Measurements from ENCODE around the gene CTNNA3. TPM values are rescaled to one million over a fixed set of nuclear protein-coding genes. Genes with fewer than 3 reads are reported as not detected.

The CTNNA3 gene
- total RNA-seq, 2 experiments from 2014 or later, result not detected

DNA sequence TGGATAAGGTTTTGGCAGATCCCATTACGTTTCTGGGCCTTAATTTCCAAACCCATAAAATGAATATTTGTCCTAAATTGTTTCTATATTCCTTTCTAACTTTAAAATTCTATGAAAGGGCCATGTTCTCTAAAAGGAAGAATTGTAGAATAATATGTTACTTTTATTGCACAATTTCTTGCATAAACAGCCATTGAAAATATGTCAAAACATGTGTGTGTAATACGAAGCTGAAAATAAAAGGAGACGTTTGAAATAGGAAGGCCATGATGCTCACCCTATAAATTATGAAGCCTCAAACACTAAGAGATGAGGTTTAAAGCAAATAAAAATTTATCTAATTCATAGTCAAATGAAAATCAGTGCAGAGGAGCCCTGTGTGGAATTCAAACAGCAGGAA lies 915.2 kb downstream of the CTNNA3 start:
- H3K27ac Mint-ChIP-seq, result no peak overlapping the region
- no peaks in the 10 kb centered on the region for H3K4me1 Mint-ChIP-seq (ENCODE audit: low read depth)
- H3K36me3 Mint-ChIP-seq (ENCODE audit: low read depth), result no peaks in the 10 kb centered on the region
- no peaks in the 10 kb centered on the region for H3K9me3 Mint-ChIP-seq
- intact Hi-C loops (cut with micrococcal nuclease), result no loop called here
- CTCF ChIA-PET, result no interaction called here
- DNase-seq, result no peak
- no peaks in the 10 kb centered on the region for H3K27me3 Mint-ChIP-seq (ENCODE audit: low read depth)
- H3K4me3 Mint-ChIP-seq, result no peak overlapping the region

- Mint-ChIP-seq H3K9me3 (no peaks in the 10 kb centered on the region), H3K36me3 (ENCODE audit: low read depth) (no peaks in the 10 kb centered on the region), H3K27ac (no peak overlapping the region), H3K4me1 (ENCODE audit: low read depth) (no peaks in the 10 kb centered on the region), H3K4me3 (no peak overlapping the region), H3K27me3 (ENCODE audit: low read depth) (no peaks in the 10 kb centered on the region)
- intact Hi-C loops (cut with micrococcal nuclease), result no loop called here
- CTCF ChIA-PET, result no interaction called here
- no peak for DNase-seq
These were observed 917.6 kb downstream of the CTNNA3 start for GRCh38 chr10:66778351-66778750.

DNA sequence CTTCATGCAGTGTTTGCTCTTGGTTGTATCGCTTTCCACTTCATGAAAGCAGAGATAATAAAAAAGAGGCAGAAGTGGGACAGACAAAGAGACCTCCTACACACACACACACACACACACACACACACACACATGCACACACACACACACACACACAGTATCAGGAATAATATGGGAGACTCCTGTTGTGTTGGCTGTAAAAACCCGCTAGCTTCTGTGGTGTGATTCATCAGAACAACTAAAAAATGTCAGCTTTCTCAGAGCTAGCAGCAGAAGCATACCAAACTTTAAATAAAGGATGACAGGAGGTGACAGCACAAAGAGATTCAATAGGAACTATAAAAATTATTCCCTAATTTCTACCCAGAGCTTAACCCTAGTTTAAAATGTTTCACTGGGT lies 918.3 kb downstream of the CTNNA3 start:
- CTCF ChIA-PET, result no interaction called here
- Mint-ChIP-seq H3K4me1 (ENCODE audit: low read depth) (no peaks in the 10 kb centered on the region), H3K27me3 (ENCODE audit: low read depth) (no peaks in the 10 kb centered on the region), H3K4me3 (no peak overlapping the region), H3K9me3 (no peaks in the 10 kb centered on the region), H3K36me3 (ENCODE audit: low read depth) (no peaks in the 10 kb centered on the region), H3K27ac (no peak overlapping the region)
- no peak for DNase-seq
- intact Hi-C loops (cut with micrococcal nuclease), result no loop called here

DNA sequence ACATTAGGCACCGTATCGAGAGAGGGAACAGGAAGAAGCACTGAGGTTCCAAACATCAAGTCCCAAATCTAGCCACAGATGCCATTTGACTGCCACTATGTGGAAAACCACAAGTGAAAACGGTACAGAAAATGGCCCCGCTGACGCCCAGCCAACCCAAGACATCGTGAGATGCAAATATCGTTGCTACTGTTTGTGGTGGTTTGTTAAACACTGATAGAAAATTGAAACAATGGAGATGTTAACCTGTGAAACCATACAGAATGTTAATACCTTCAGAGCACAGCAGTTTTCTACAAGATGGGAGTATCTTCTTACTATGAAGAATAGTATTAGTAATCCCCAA lies 922.5 kb downstream of the CTNNA3 start:
- H3K4me1 Mint-ChIP-seq (ENCODE audit: low read depth), result no peaks in the 10 kb centered on the region
- no peaks in the 10 kb centered on the region for H3K27me3 Mint-ChIP-seq (ENCODE audit: low read depth)
- H3K36me3 Mint-ChIP-seq (ENCODE audit: low read depth), result no peaks in the 10 kb centered on the region
- H3K9me3 Mint-ChIP-seq, result no peaks in the 10 kb centered on the region
- no peak overlapping the region for H3K27ac Mint-ChIP-seq
- intact Hi-C loops (cut with micrococcal nuclease), result no loop called here
- H3K4me3 Mint-ChIP-seq, result no peak overlapping the region
- CTCF ChIA-PET, result no interaction called here
- DNase-seq, result no peak

GRCh38 chr10:66772548-66773471 lies 923.2 kb downstream of the CTNNA3 start:
- Mint-ChIP-seq H3K9me3 (no peaks in the 10 kb centered on the region), H3K4me3 (no peak overlapping the region)

DNA sequence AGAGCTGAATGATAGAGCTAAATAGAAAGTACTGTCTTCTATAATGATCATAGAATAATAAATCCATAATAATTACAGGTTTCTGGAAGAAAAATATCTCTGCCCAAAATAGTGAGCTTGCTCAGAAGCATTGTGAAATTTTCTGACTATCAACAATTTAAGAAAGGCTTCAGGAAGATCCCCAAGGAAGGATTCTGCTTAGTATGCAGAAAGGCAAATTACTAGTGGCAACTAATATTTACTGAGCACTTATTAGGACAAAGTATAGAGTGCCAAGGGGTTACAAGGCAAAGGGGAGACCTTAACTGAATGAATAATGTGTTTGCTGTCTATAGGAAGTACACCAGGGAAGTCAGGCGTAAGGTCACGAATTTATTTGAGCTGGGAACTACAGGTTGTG lies 928.3 kb downstream of the CTNNA3 start:
- H3K4me3 Mint-ChIP-seq, result no peak overlapping the region

More at GRCh38 chr10:66772548-66773471, 923.2 kb downstream of the CTNNA3 start:
- DNase-seq, result no peak
- no peak overlapping the region for H3K27ac Mint-ChIP-seq
- CTCF ChIA-PET, result interaction anchor here (0.5 kb wide), 1 partner anchor 924 kb away, joined by 5 read pairs; no protein-coding TSS in a partner anchor
- no peaks in the 10 kb centered on the region for H3K4me1 Mint-ChIP-seq (ENCODE audit: low read depth)
- intact Hi-C loops (cut with micrococcal nuclease), result no loop called here
- H3K36me3 Mint-ChIP-seq (ENCODE audit: low read depth), result no peaks in the 10 kb centered on the region
- H3K27me3 Mint-ChIP-seq (ENCODE audit: low read depth), result no peaks in the 10 kb centered on the region

DNA sequence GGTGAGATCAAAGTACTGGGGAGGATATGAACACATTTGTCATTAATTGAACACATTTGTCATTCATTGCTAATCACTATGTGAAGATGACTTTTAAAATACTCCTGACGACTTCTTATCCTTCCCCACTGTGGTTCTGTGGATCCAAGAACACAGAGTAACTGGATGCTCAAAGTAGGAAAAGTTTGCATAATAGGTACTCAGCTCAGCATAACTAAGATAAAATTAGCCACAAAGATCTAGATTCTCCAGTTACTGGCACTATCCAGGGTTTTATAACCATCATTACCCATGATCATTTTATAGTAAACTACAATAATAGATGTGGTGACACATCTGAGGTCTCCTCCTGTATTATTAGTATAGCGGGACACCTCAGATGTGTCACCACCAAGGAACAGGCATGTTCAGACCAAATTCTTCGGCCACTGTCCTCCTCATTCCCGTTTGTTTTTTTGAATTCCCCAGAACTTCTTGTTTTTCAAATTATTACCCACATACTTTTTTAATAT lies 933.7 kb downstream of the CTNNA3 start:
- intact Hi-C loops (cut with micrococcal nuclease), result no loop called here

More for the DNA sequence above, 928.3 kb downstream of the CTNNA3 start:
- H3K27ac Mint-ChIP-seq, result no peak overlapping the region
- no peaks in the 10 kb centered on the region for H3K36me3 Mint-ChIP-seq (ENCODE audit: low read depth)
- no peak for DNase-seq
- H3K4me1 Mint-ChIP-seq (ENCODE audit: low read depth), result no peaks in the 10 kb centered on the region
- CTCF ChIA-PET, result no interaction called here
- intact Hi-C loops (cut with micrococcal nuclease), result no loop called here
- no peaks in the 10 kb centered on the region for H3K9me3 Mint-ChIP-seq
- H3K27me3 Mint-ChIP-seq (ENCODE audit: low read depth), result no peaks in the 10 kb centered on the region

DNA sequence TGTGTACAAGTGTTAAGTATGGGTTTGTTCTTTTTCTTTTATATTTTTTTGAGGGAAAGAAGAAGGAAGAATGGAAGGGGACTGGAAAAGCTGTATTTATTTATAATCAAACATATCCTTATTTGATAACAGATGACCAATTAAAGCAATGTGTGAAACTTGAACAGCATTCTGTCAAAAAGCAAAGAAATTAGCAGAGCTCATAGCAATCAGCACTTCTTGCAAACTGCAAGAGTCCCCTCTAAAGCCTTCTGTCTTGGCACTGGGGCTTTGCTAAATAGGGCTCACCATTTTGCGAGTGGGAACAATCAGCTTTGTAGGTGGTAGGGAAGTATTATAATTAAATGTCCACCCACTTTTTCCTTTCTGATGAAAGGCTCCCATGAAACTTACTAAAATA lies 935.1 kb downstream of the CTNNA3 start:
- Mint-ChIP-seq H3K27ac (no peak overlapping the region), H3K4me1 (ENCODE audit: low read depth) (no peaks in the 10 kb centered on the region), H3K27me3 (ENCODE audit: low read depth) (no peaks in the 10 kb centered on the region), H3K36me3 (ENCODE audit: low read depth) (no peaks in the 10 kb centered on the region), H3K4me3 (no peak overlapping the region), H3K9me3 (no peaks in the 10 kb centered on the region)
- DNase-seq, result no peak
- CTCF ChIA-PET, result no interaction called here
- intact Hi-C loops (cut with micrococcal nuclease), result no loop called here

More for the DNA sequence above, 933.7 kb downstream of the CTNNA3 start:
- Mint-ChIP-seq H3K36me3 (ENCODE audit: low read depth) (no peaks in the 10 kb centered on the region), H3K27me3 (ENCODE audit: low read depth) (no peaks in the 10 kb centered on the region), H3K4me3 (no peak overlapping the region), H3K9me3 (no peaks in the 10 kb centered on the region), H3K4me1 (ENCODE audit: low read depth) (no peaks in the 10 kb centered on the region), H3K27ac (no peak overlapping the region)
- CTCF ChIA-PET, result no interaction called here
- no peak for DNase-seq

- Mint-ChIP-seq H3K4me3 (no peak overlapping the region), H3K27me3 (ENCODE audit: low read depth) (no peaks in the 10 kb centered on the region), H3K36me3 (ENCODE audit: low read depth) (no peaks in the 10 kb centered on the region), H3K4me1 (ENCODE audit: low read depth) (no peaks in the 10 kb centered on the region), H3K9me3 (no peaks in the 10 kb centered on the region), H3K27ac (no peak overlapping the region)
- intact Hi-C loops (cut with micrococcal nuclease), result no loop called here
- no peak for DNase-seq
- CTCF ChIA-PET, result no interaction called here
These were observed 940.5 kb downstream of the CTNNA3 start for GRCh38 chr10:66755474-66755873.

GRCh38 chr10:66752714-66753113 lies 943.3 kb downstream of the CTNNA3 start:
- Mint-ChIP-seq H3K27me3 (ENCODE audit: low read depth) (no peaks in the 10 kb centered on the region), H3K4me1 (ENCODE audit: low read depth) (no peaks in the 10 kb centered on the region), H3K4me3 (no peak overlapping the region), H3K36me3 (ENCODE audit: low read depth) (no peaks in the 10 kb centered on the region), H3K27ac (no peak overlapping the region), H3K9me3 (no peaks in the 10 kb centered on the region)
- no peak for DNase-seq
- intact Hi-C loops (cut with micrococcal nuclease), result no loop called here
- CTCF ChIA-PET, result no interaction called here

DNA sequence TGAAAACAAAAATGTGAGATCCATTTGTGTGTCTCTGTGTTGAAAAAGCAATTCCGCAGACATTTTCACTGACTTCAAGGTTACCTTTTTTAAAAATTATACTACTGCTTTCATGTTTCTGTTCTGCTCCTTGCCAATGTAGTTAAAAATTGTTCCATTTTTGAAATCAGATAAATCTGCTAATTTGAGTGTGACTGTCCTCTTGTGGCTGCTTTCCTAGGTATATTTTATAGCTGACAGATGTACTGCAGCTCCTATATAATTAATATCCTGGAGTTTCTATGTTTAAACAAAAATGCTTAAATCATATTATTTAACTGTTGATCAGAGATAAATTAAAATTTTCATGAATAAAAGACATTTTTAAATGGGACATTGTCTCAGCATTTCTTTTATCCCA lies 947.8 kb downstream of the CTNNA3 start:
- Mint-ChIP-seq H3K9me3 (no peaks in the 10 kb centered on the region), H3K4me3 (no peak overlapping the region), H3K36me3 (ENCODE audit: low read depth) (no peaks in the 10 kb centered on the region), H3K27ac (no peak overlapping the region), H3K4me1 (ENCODE audit: low read depth) (no peaks in the 10 kb centered on the region), H3K27me3 (ENCODE audit: low read depth) (no peaks in the 10 kb centered on the region)
- CTCF ChIA-PET, result no interaction called here
- intact Hi-C loops (cut with micrococcal nuclease), result no loop called here
- DNase-seq, result no peak

GRCh38 chr10:66747451-66747850 lies 948.5 kb downstream of the CTNNA3 start:
- Mint-ChIP-seq H3K27me3 (ENCODE audit: low read depth) (no peaks in the 10 kb centered on the region), H3K4me3 (no peak overlapping the region), H3K4me1 (ENCODE audit: low read depth) (no peaks in the 10 kb centered on the region), H3K36me3 (ENCODE audit: low read depth) (no peaks in the 10 kb centered on the region), H3K27ac (no peak overlapping the region), H3K9me3 (no peaks in the 10 kb centered on the region)
- DNase-seq, result no peak
- intact Hi-C loops (cut with micrococcal nuclease), result no loop called here
- CTCF ChIA-PET, result no interaction called here

DNA sequence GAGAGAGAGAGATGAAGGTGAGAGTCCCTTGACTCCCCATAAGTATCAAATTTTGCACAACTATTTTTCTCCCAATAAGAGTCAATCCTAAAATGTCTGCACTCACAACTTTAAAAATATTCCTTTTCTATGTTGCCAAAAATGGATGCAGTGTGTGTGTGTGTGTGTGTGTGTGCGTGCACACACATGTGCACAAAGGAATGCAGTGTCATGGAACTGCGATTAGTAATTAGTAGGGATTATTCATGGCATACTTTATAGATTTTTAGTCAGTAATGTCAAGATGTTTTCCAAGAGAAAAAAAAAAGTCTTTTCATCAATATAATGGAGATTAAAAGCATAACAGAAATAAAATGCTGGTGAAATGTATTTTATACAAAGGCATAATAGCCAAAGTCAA lies 949.3 kb downstream of the CTNNA3 start:
- Mint-ChIP-seq H3K4me3 (no peak overlapping the region), H3K9me3 (no peaks in the 10 kb centered on the region), H3K36me3 (ENCODE audit: low read depth) (no peaks in the 10 kb centered on the region), H3K27ac (no peak overlapping the region), H3K4me1 (ENCODE audit: low read depth) (no peaks in the 10 kb centered on the region), H3K27me3 (ENCODE audit: low read depth) (no peaks in the 10 kb centered on the region)
- no peak for DNase-seq
- CTCF ChIA-PET, result no interaction called here
- intact Hi-C loops (cut with micrococcal nuclease), result no loop called here

All from activated naive CD4-positive, alpha-beta T cell treated with anti-CD3 and anti-CD28 coated beads for 36 hours (primary cell).